Measurements from ENCODE around the gene MYO6.
A peak's percentile ranks its signal among the peaks of the same experiment; 100 is the strongest.

Gene MYO6

GRCh38 chr6:75834447-75834846 is 85.4 kb downstream of the MYO6 start:
- TF ChIP-seq CTCF (IDR thresholded peaks at IDR 0.05; ENCODE audit: low read depth, low read length) = no peak
- in situ Hi-C loops (cut with HindIII; ENCODE audit: low sequenced_read_pairs) = no loop called here
- H3K4me3 ChIP-seq (ENCODE audit: low read depth, low read length) = no peak overlapping the region
- no peak for DNase-seq (ENCODE audit: low read depth, low spot score)

- H3K4me3 ChIP-seq (ENCODE audit: low read depth, low read length) = no peak overlapping the region
- in situ Hi-C loops (cut with HindIII; ENCODE audit: low sequenced_read_pairs) = no loop called here
- DNase-seq (ENCODE audit: low read depth, low spot score) = peak; percentile 22
- TF ChIP-seq CTCF (IDR thresholded peaks at IDR 0.05; ENCODE audit: low read depth, low read length) = no peak
These were observed 93.2 kb downstream of the MYO6 start for GRCh38 chr6:75842191-75842590.

GRCh38 chr6:75842732-75843131 is 93.7 kb downstream of the MYO6 start:
- no peak for DNase-seq (ENCODE audit: low read depth, low spot score)
- in situ Hi-C loops (cut with HindIII; ENCODE audit: low sequenced_read_pairs) = no loop called here
- no peak for TF ChIP-seq CTCF (IDR thresholded peaks at IDR 0.05; ENCODE audit: low read depth, low read length)
- H3K4me3 ChIP-seq (ENCODE audit: low read depth, low read length) = no peak overlapping the region

DNA sequence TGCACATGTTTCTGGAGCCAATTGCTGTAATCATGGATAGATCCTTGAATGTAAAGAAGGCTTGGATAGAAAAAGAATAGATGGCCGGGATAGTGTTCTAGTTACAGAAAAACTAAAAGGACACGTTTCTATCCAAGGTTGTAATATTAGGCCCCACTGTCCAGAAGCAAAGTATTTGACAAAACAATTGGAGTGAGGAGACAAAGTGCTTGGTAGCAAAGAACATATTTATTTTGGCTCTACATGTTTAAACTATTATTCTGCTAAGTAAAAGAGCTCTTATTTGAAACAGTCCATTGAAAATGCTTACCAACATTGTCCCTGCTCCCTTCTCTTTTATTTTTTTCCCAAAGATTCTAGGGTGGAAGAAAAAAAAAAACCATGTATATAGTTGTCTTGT is 94.4 kb downstream of the MYO6 start:
- no peak for DNase-seq (ENCODE audit: low read depth, low spot score)
- TF ChIP-seq CTCF (IDR thresholded peaks at IDR 0.05; ENCODE audit: low read depth, low read length) = no peak
- no peak overlapping the region for H3K4me3 ChIP-seq (ENCODE audit: low read depth, low read length)
- in situ Hi-C loops (cut with HindIII; ENCODE audit: low sequenced_read_pairs) = no loop called here

GRCh38 chr6:75848274-75848673 is 99.2 kb downstream of the MYO6 start:
- H3K4me3 ChIP-seq (ENCODE audit: low read depth, low read length) = no peak overlapping the region
- no peak for DNase-seq (ENCODE audit: low read depth, low spot score)
- in situ Hi-C loops (cut with HindIII; ENCODE audit: low sequenced_read_pairs) = no loop called here
- no peak for TF ChIP-seq CTCF (IDR thresholded peaks at IDR 0.05; ENCODE audit: low read depth, low read length)

GRCh38 chr6:75849329-75850025 is 100.4 kb downstream of the MYO6 start:
- no peak for DNase-seq (ENCODE audit: low read depth, low spot score)
- no peak for TF ChIP-seq CTCF (IDR thresholded peaks at IDR 0.05; ENCODE audit: low read depth, low read length)
- no peak overlapping the region for H3K4me3 ChIP-seq (ENCODE audit: low read depth, low read length)
- in situ Hi-C loops (cut with HindIII; ENCODE audit: low sequenced_read_pairs) = no loop called here
